Measurements from ENCODE around the gene RAB1A.

RAB1A gene

DNA sequence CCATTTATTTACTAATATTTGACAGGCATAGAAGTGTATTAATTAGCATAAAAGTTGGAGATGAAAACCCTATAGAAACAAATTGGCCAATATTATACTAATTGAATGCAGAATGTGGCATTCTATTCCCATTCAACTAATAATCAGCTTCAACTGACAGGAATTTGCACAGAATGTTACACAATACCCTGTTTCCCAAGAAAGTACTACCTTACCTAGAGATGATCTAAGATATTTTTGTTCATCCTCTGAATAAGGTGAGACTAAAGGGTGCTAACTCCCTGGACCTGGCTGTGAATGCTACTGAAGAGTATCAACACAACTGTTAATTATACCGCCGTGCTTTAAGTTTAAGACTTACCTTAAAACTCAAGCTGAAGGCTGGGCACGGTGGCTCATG lies 44.8 kb downstream of the RAB1A start:
- Histone ChIP-seq H2BK5ac (ENCODE audit: low read depth, low read length, poor library complexity) (no peak overlapping the region), H3K27me3 (ENCODE audit: insufficient read depth, low read length) (no peaks in the 10 kb centered on the region)
- WGBS (ENCODE audit: extremely low coverage, insufficient coverage, insufficient read length) = no CpG with 5 or more reads among the region's 3 CpGs

DNA sequence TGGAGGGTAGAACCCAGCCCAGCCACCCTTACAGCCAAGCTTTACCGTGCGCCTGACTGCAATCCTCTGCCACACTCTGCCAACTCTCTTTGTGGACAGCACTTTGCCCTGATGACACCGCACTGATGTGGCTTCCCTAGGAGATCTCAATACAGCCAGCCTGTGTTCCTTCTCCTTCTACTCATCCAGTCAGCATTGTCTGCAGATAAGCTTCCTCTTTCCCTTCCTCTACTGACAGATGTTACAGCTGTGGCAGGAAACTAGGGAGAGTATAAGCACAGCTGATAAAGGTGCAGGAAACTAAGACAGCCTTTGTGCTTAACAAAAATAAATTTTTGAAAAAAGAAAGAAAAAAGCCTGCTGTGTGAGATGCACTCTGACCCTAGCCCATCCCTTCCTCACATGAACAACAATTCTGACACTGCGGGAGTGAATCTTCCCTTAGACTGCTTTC lies 48.6 kb downstream of the RAB1A start:
- peaks cover 29 to 62% of the 10 kb centered on the region in 2 experiments for H3K36me3 ChIP-seq (ENCODE audit: control insufficient read depth in 1 of 2, insufficient read depth in 2 of 2, low read length in 2 of 2)
- H4K12ac ChIP-seq (ENCODE audit: low read depth, low read length) = no peak overlapping the region
- no peak overlapping the region for H3K23ac ChIP-seq (ENCODE audit: low read length)
- H4K91ac ChIP-seq (ENCODE audit: low read depth, low read length) = no peak overlapping the region
- H3K9ac ChIP-seq (ENCODE audit: low read length) = no peak overlapping the region
- H3K27me3 ChIP-seq (ENCODE audit: insufficient read depth, low read length) = no peaks in the 10 kb centered on the region
- H2AK5ac ChIP-seq (ENCODE audit: low read length) = no peak overlapping the region
- no CpG with 5 or more reads among the region's 4 CpGs for WGBS (ENCODE audit: extremely low coverage, insufficient coverage, insufficient read length)
- no peak overlapping the region for H4K8ac ChIP-seq (ENCODE audit: low read depth, low read length)
- no peaks in the 10 kb centered on the region for H3K9me3 ChIP-seq (ENCODE audit: insufficient read depth, low read depth, low read length)
- no peak overlapping the region for H3K4me2 ChIP-seq (ENCODE audit: low read length)
- no peaks in the 10 kb centered on the region for H3K79me2 ChIP-seq (ENCODE audit: control insufficient read depth, insufficient read depth, low read length, poor library complexity)
- no peak for DNase-seq
- H3K4me1 ChIP-seq (ENCODE audit: control insufficient read depth in 1 of 2, insufficient read depth in 2 of 2, low read length in 2 of 2) = peaks cover 0 to 1% of the 10 kb centered on the region in 2 experiments
- H3K27ac ChIP-seq (ENCODE audit: low read depth, low read length) = no peak overlapping the region
- no peaks in the 10 kb centered on the region for H3K79me1 ChIP-seq (ENCODE audit: low read length)
- H2AFZ ChIP-seq (ENCODE audit: insufficient read depth, low read length, poor library complexity) = no peak overlapping the region
- H2BK120ac ChIP-seq (ENCODE audit: insufficient read depth, low read length, poor library complexity) = no peak overlapping the region
- no peak overlapping the region for H3K14ac ChIP-seq (ENCODE audit: low read length)
- H3K4ac ChIP-seq (ENCODE audit: low read depth, low read length) = no peak overlapping the region
- no peak overlapping the region for H2BK5ac ChIP-seq (ENCODE audit: low read depth, low read length, poor library complexity)
- H3K18ac ChIP-seq (ENCODE audit: low read length) = no peak overlapping the region
- H2BK12ac ChIP-seq (ENCODE audit: low read length) = no peak overlapping the region
- no peak overlapping the region for H3K4me3 ChIP-seq (ENCODE audit: low read depth, low read length)

More for the DNA sequence above, 44.8 kb downstream of the RAB1A start:
- Histone ChIP-seq H3K79me1 (ENCODE audit: low read length) (no peaks in the 10 kb centered on the region), H3K18ac (ENCODE audit: low read length) (no peak overlapping the region), H3K4me1 (ENCODE audit: control insufficient read depth in 1 of 2, insufficient read depth in 2 of 2, low read length in 2 of 2) (no peaks in the 10 kb centered on the region), H3K36me3 (ENCODE audit: control insufficient read depth in 1 of 2, insufficient read depth in 2 of 2, low read length in 2 of 2) (peaks cover 18 to 45% of the 10 kb centered on the region in 2 experiments), H2AK5ac (ENCODE audit: low read length) (no peak overlapping the region), H2BK120ac (ENCODE audit: insufficient read depth, low read length, poor library complexity) (no peak overlapping the region), H3K27ac (ENCODE audit: low read depth, low read length) (no peak overlapping the region), H3K4ac (ENCODE audit: low read depth, low read length) (no peak overlapping the region), H2BK12ac (ENCODE audit: low read length) (no peak overlapping the region), H3K9ac (ENCODE audit: low read length) (no peak overlapping the region), H4K91ac (ENCODE audit: low read depth, low read length) (no peak overlapping the region), H3K23ac (ENCODE audit: low read length) (no peak overlapping the region), H4K8ac (ENCODE audit: low read depth, low read length) (no peak overlapping the region), H3K14ac (ENCODE audit: low read length) (no peak overlapping the region), H3K4me3 (ENCODE audit: low read depth, low read length) (no peak overlapping the region), H4K12ac (ENCODE audit: low read depth, low read length) (no peak overlapping the region), H3K9me3 (ENCODE audit: insufficient read depth, low read depth, low read length) (no peaks in the 10 kb centered on the region), H2AFZ (ENCODE audit: insufficient read depth, low read length, poor library complexity) (no peak overlapping the region), H3K4me2 (ENCODE audit: low read length) (no peak overlapping the region), H3K79me2 (ENCODE audit: control insufficient read depth, insufficient read depth, low read length, poor library complexity) (peaks cover 1% of the 10 kb centered on the region)
- peak in 1 of 2 donors; percentile 57 for DNase-seq

DNA sequence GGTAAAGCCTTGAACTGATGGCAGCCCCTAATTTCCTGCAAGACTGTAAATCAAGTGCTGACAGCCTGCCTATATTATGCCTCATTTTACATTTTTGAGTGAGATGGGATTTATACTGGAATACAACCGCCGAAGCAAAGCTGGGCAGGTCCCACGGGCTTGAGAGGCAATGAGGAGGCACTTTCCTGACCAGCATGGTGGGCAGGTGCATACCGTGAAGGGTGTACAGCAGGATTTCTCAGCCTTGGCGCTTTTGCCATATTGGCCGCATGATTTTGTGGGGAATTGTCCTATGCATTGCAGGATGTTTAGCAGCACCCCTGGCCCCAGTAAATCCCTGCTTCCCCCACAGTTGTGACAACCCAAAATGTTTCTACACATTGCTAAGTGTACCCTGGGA lies 50.9 kb downstream of the RAB1A start:
- Histone ChIP-seq H3K79me1 (ENCODE audit: low read length) (no peaks in the 10 kb centered on the region), H3K4ac (ENCODE audit: low read depth, low read length) (no peak overlapping the region), H3K27ac (ENCODE audit: low read depth, low read length) (no peak overlapping the region), H3K4me1 (ENCODE audit: control insufficient read depth in 1 of 2, insufficient read depth in 2 of 2, low read length in 2 of 2) (peaks cover 2 to 8% of the 10 kb centered on the region in 2 experiments), H3K9ac (ENCODE audit: low read length) (no peak overlapping the region), H3K14ac (ENCODE audit: low read length) (no peak overlapping the region), H2BK12ac (ENCODE audit: low read length) (no peak overlapping the region), H3K4me2 (ENCODE audit: low read length) (no peak overlapping the region), H2BK120ac (ENCODE audit: insufficient read depth, low read length, poor library complexity) (no peak overlapping the region), H3K36me3 (ENCODE audit: control insufficient read depth in 1 of 2, insufficient read depth in 2 of 2, low read length in 2 of 2) (peaks cover 29 to 56% of the 10 kb centered on the region in 2 experiments), H2AFZ (ENCODE audit: insufficient read depth, low read length, poor library complexity) (no peak overlapping the region), H3K9me3 (ENCODE audit: insufficient read depth, low read depth, low read length) (no peaks in the 10 kb centered on the region), H3K79me2 (ENCODE audit: control insufficient read depth, insufficient read depth, low read length, poor library complexity) (no peaks in the 10 kb centered on the region), H2BK5ac (ENCODE audit: low read depth, low read length, poor library complexity) (no peak overlapping the region), H3K18ac (ENCODE audit: low read length) (no peak overlapping the region), H4K91ac (ENCODE audit: low read depth, low read length) (no peak overlapping the region), H2AK5ac (ENCODE audit: low read length) (no peak overlapping the region), H3K27me3 (ENCODE audit: insufficient read depth, low read length) (no peaks in the 10 kb centered on the region), H4K8ac (ENCODE audit: low read depth, low read length) (no peak overlapping the region), H3K23ac (ENCODE audit: low read length) (no peak overlapping the region), H4K12ac (ENCODE audit: low read depth, low read length) (no peak overlapping the region), H3K4me3 (ENCODE audit: low read depth, low read length) (no peak overlapping the region)
- DNase-seq = no peak
- WGBS (ENCODE audit: extremely low coverage, insufficient coverage, insufficient read length) = no CpG with 5 or more reads among the region's 6 CpGs

DNA sequence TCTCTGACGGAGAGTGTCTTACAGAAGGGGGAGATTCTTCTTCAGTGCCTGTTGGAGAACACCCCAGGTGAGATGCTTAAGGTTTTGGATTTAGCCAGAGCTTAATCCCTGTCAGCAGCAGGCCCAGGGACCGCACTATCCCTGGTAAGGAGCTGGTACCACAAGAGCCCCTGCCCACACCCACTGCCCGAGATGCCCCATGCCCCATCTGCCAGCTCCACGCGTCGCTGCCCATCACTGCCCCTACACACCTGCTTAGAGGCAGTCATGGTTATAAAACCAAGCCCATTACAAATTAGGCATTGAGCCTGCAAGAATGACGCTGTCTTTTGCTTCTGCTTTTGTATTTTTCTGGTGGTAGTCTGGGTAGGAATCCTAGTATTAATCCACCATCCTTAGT lies 52.0 kb downstream of the RAB1A start:
- no peaks in the 10 kb centered on the region for H3K79me1 ChIP-seq (ENCODE audit: low read length)
- H3K79me2 ChIP-seq (ENCODE audit: control insufficient read depth, insufficient read depth, low read length, poor library complexity) = no peaks in the 10 kb centered on the region
- no peak overlapping the region for H3K27ac ChIP-seq (ENCODE audit: low read depth, low read length)
- H2AK5ac ChIP-seq (ENCODE audit: low read length) = no peak overlapping the region
- no peak overlapping the region for H3K4ac ChIP-seq (ENCODE audit: low read depth, low read length)
- no peak overlapping the region for H3K4me3 ChIP-seq (ENCODE audit: low read depth, low read length)
- no peak overlapping the region for H3K14ac ChIP-seq (ENCODE audit: low read length)
- no peak overlapping the region for H4K91ac ChIP-seq (ENCODE audit: low read depth, low read length)
- no peak overlapping the region for H2BK5ac ChIP-seq (ENCODE audit: low read depth, low read length, poor library complexity)
- no peak overlapping the region for H4K12ac ChIP-seq (ENCODE audit: low read depth, low read length)
- no peak overlapping the region for H2BK12ac ChIP-seq (ENCODE audit: low read length)
- H2AFZ ChIP-seq (ENCODE audit: insufficient read depth, low read length, poor library complexity) = no peak overlapping the region
- H3K18ac ChIP-seq (ENCODE audit: low read length) = no peak overlapping the region
- no peak overlapping the region for H4K8ac ChIP-seq (ENCODE audit: low read depth, low read length)
- no peak overlapping the region for H2BK120ac ChIP-seq (ENCODE audit: insufficient read depth, low read length, poor library complexity)
- peaks cover 2 to 8% of the 10 kb centered on the region in 2 experiments for H3K4me1 ChIP-seq (ENCODE audit: control insufficient read depth in 1 of 2, insufficient read depth in 2 of 2, low read length in 2 of 2)
- H3K23ac ChIP-seq (ENCODE audit: low read length) = no peak overlapping the region
- WGBS (ENCODE audit: extremely low coverage, insufficient coverage, insufficient read length) = no CpG with 5 or more reads among the region's 7 CpGs
- DNase-seq = no peak
- H3K9ac ChIP-seq (ENCODE audit: low read length) = no peak overlapping the region
- H3K4me2 ChIP-seq (ENCODE audit: low read length) = no peak overlapping the region
- H3K27me3 ChIP-seq (ENCODE audit: insufficient read depth, low read length) = no peaks in the 10 kb centered on the region
- no peaks in the 10 kb centered on the region for H3K9me3 ChIP-seq (ENCODE audit: insufficient read depth, low read depth, low read length)
- peaks cover 32 to 57% of the 10 kb centered on the region in 2 experiments for H3K36me3 ChIP-seq (ENCODE audit: control insufficient read depth in 1 of 2, insufficient read depth in 2 of 2, low read length in 2 of 2)
